DND-41 (cell line): ENCODE data around the gene C16orf95.
A peak's percentile ranks its signal among the peaks of the same experiment; 100 is the strongest.

ENCODE experiments used
- ATAC-seq: fragments of 200-7000 bp; cut with Tn5 transposase; 3 replicates; pipeline ENCODE4 v1.9.1; 2021; ENCODE audit warnings: low read depth; ENCODE audit not compliant: insufficient read depth
- DNase-seq: peaks from one replicate; pipeline ENCODE4 v3.0.0-alpha.2; 2020
- H2AFZ ChIP-seq: 2 replicates; pipeline ENCODE4 v1.6.0; 2012; ENCODE audit warnings: low read depth, low read length
- H3K27ac ChIP-seq: 2 replicates; pipeline ENCODE4 v1.5.1; 2012; ENCODE audit warnings: low read length, inconsistent platforms
- H3K27me3 ChIP-seq: fragments of 200-600 bp; sonication (generic); 2 replicates; pipeline ENCODE4 v1.6.0; 2012; ENCODE audit warnings: low read length, mild to moderate bottlenecking, inconsistent platforms; ENCODE audit not compliant: insufficient read depth, poor library complexity
- H3K36me3 ChIP-seq: 2 replicates; pipeline ENCODE4 v1.5.1; 2012; ENCODE audit warnings: low read length, inconsistent platforms; ENCODE audit not compliant: insufficient read depth
- H3K4me1 ChIP-seq: 2 replicates; pipeline ENCODE4 v1.5.1; 2012; ENCODE audit warnings: mild to moderate bottlenecking, low read length; ENCODE audit not compliant: insufficient read depth
- H3K4me2 ChIP-seq: 2 replicates; pipeline ENCODE4 v1.6.0; 2012; ENCODE audit warnings: mild to moderate bottlenecking, moderate library complexity, low read length, inconsistent platforms; ENCODE audit not compliant: insufficient read depth
- H3K4me3 ChIP-seq, 2 experiments: fragments of 200-600 bp in 1 of 2; shearing (Covaris generic) in 1 of 2; 2 replicates each; pipeline ENCODE4 v1.5.1; 2012 to 2016; ENCODE audit warnings: inconsistent platforms in 2 of 2, low read length in 2 of 2, mild to moderate bottlenecking in 2 of 2, low read depth in 1 of 2, moderate library complexity in 1 of 2
- H3K79me2 ChIP-seq: 2 replicates; pipeline ENCODE4 v1.6.0; 2012; ENCODE audit warnings: low read length, inconsistent platforms; ENCODE audit not compliant: insufficient read depth
- H3K9ac ChIP-seq: 2 replicates; pipeline ENCODE4 v1.6.0; 2012; ENCODE audit warnings: low read depth, mild to moderate bottlenecking, inconsistent platforms, low read length, moderate library complexity
- H3K9me3 ChIP-seq: 2 replicates; pipeline ENCODE4 v1.5.1; 2012; ENCODE audit warnings: low read length, moderate library complexity, mild to moderate bottlenecking, inconsistent platforms; ENCODE audit not compliant: insufficient read depth, severe bottlenecking
- H4K20me1 ChIP-seq: 2 replicates; pipeline ENCODE4 v1.6.0; 2012; ENCODE audit warnings: low read length; ENCODE audit not compliant: insufficient read depth
- EZH2 ChIP-seq: IDR thresholded peaks from 3 replicates; pipeline ENCODE4 v1.6.1; 2012; ENCODE audit warnings: borderline replicate concordance, low read depth, mild to moderate bottlenecking, moderate library complexity, low read length, inconsistent platforms; ENCODE audit not compliant: severe bottlenecking
- TF ChIP-seq, protein P1 (sequence below): IDR thresholded peaks from 2 replicates; pipeline ENCODE4 v1.5.1; 2012; ENCODE audit warnings: borderline replicate concordance, low read length, moderate library complexity, mild to moderate bottlenecking; ENCODE audit not compliant: poor library complexity, severe bottlenecking; ENCODE audit errors: extremely low read depth

Gene C16orf95

DNA sequence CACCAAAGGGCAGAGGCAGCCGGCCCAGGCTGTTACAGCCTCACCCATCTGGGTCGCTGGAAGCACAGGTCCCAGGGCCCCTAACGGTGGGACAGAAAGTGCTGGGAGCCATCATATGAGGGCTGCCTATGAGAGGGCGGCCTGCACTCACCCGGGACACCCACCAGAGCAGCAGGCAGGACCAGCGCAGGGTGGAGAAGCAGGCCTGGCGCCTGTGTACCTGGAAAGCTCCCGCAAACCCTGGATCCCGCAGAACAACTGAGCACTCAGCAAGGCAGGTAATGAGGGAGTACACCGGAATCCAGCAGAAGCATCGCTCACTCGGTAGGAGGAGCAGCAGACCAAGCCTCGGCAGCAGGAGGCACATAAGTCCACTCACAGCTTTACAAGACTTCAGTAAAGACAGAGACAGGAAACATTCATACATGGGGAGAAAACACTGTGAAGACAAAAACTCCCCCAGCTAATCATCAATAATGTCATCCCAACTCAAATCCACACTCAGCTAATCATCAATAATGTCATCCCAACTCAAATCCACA, 31.5 kb upstream of the C16orf95 start:
- TF ChIP-seq EZH2: no peak
- TF ChIP-seq, protein P1, sequence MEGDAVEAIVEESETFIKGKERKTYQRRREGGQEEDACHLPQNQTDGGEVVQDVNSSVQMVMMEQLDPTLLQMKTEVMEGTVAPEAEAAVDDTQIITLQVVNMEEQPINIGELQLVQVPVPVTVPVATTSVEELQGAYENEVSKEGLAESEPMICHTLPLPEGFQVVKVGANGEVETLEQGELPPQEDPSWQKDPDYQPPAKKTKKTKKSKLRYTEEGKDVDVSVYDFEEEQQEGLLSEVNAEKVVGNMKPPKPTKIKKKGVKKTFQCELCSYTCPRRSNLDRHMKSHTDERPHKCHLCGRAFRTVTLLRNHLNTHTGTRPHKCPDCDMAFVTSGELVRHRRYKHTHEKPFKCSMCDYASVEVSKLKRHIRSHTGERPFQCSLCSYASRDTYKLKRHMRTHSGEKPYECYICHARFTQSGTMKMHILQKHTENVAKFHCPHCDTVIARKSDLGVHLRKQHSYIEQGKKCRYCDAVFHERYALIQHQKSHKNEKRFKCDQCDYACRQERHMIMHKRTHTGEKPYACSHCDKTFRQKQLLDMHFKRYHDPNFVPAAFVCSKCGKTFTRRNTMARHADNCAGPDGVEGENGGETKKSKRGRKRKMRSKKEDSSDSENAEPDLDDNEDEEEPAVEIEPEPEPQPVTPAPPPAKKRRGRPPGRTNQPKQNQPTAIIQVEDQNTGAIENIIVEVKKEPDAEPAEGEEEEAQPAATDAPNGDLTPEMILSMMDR: no peak
- peaks cover 61% of the 10 kb centered on the region for H3K79me2 ChIP-seq
- H3K27ac ChIP-seq: no peak overlapping the region; the same call in 1 of the 2 replicates
- H3K9ac ChIP-seq: no peak overlapping the region
- ATAC-seq: no peak
- peaks cover 11% of the 10 kb centered on the region for H4K20me1 ChIP-seq
- peaks cover 36% of the 10 kb centered on the region for H3K4me1 ChIP-seq
- peaks cover 52% of the 10 kb centered on the region for H3K36me3 ChIP-seq
- no peak overlapping the region for H3K4me2 ChIP-seq
- DNase-seq: no peak
- no peaks in the 10 kb centered on the region for H3K27me3 ChIP-seq
- no peak overlapping the region for H2AFZ ChIP-seq
- H3K9me3 ChIP-seq: no peaks in the 10 kb centered on the region
- H3K4me3 ChIP-seq: no peak overlapping the region

DNA sequence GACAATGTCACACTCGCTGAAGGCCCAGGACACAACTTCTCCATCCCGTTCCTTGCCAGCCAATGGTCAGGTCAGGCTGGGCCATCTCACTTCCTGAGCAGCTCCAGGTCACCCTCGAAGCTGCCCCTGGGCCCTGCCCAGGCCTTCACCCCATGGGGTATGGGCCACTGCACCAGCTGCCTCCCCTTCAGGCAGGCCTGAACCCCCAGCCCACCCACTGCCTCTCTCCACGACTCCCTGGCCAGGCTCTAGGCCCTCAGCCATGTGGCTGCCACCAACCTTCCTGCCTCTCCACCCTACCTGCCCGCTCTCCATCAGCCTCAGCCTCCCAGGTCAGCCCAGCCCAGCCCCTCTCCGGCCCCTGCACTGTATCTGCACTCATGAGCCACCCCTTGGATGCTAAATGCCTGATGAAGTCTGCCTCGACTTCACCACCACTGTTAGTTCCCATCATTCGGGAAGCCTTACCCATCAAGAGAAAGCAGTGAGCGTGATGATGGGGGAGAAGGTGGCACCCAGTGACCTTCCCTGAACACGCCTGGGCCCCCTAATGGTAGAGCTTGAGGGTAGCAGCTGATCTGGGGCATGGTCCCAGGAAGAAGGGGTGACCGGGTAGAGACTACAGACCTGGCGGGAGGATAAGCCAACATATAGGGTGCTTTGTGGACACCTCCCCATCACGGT, 30.9 kb upstream of the C16orf95 start:
- no peak for ATAC-seq
- peaks cover 15% of the 10 kb centered on the region for H4K20me1 ChIP-seq

DNA sequence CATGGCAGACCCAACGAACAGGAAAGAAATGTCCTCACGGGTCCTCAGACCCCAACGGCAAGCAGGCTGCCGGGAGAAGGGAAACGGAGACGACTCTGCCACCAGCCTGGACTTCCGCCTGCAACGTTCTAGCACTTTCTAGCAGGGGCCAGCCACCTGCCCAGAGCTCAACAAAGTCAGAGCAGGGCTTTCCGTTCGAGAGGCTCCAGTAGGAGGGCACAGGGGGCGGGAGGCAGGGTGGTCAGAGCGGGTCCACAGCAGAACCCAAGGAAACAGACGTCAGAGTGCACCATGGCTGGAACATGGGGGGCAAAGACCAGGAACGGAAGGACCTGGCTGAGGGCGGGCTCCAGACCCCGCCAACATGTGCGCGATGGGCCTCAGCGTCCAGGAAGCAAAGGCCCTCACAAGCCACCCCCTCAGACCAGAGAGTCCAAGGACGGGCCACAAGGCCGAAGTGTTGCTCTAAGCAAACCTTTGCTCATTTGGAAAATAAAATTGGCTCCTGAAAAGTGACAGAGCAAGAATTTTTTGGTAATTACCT, 29.4 kb upstream of the C16orf95 start:
- no peak for ATAC-seq
- H3K27me3 ChIP-seq: no peaks in the 10 kb centered on the region
- no peak overlapping the region for H3K4me3 ChIP-seq
- H2AFZ ChIP-seq: no peak overlapping the region
- H4K20me1 ChIP-seq: peaks cover 20% of the 10 kb centered on the region
- H3K9me3 ChIP-seq: no peaks in the 10 kb centered on the region
- H3K9ac ChIP-seq: peak overlapping the region; percentile 52
- H3K79me2 ChIP-seq: peaks cover 48% of the 10 kb centered on the region
- TF ChIP-seq, protein P1: no peak
- no peak for TF ChIP-seq EZH2
- DNase-seq: no peak
- peak overlapping the region; percentile 49 for H3K4me2 ChIP-seq
- peaks cover 36% of the 10 kb centered on the region for H3K4me1 ChIP-seq
- H3K27ac ChIP-seq: peak overlapping the region; percentile 80
- H3K36me3 ChIP-seq: peaks cover 63% of the 10 kb centered on the region

More for the DNA sequence above, 30.9 kb upstream of the C16orf95 start:
- peaks cover 36% of the 10 kb centered on the region for H3K4me1 ChIP-seq
- H2AFZ ChIP-seq: no peak overlapping the region
- peaks cover 57% of the 10 kb centered on the region for H3K79me2 ChIP-seq
- H3K9me3 ChIP-seq: no peaks in the 10 kb centered on the region
- H3K36me3 ChIP-seq: peaks cover 56% of the 10 kb centered on the region
- no peaks in the 10 kb centered on the region for H3K27me3 ChIP-seq
- no peak overlapping the region for H3K27ac ChIP-seq
- no peak overlapping the region for H3K4me3 ChIP-seq
- DNase-seq: no peak
- H3K4me2 ChIP-seq: no peak overlapping the region
- no peak for TF ChIP-seq EZH2
- TF ChIP-seq, protein P1: peak; percentile 37
- no peak overlapping the region for H3K9ac ChIP-seq
